Cortex of kidney (tissue), 1 donor: ENCODE results near the gene LGALS16.
"Not testable (repeated sequence)": the region's sequence is repeated elsewhere in the genome, so short reads cannot be mapped to it uniquely, and the experiment has no call there.

Experiments
- DNase-seq: peaks from one replicate; lab custom pipeline; 2025; lab: John Stamatoyannopoulos, UW

LGALS16 gene

GRCh38 chr19:39677961-39678889, 22.5 kb downstream of the LGALS16 start:
- no peak for DNase-seq

- no peak for DNase-seq
These were observed 23.5 kb downstream of the LGALS16 start for GRCh38 chr19:39679056-39679790.

GRCh38 chr19:39679791-39680168, 24.1 kb downstream of the LGALS16 start:
- DNase-seq, result no peak

- DNase-seq, result no peak
These were observed 24.9 kb downstream of the LGALS16 start for GRCh38 chr19:39680593-39680992.

GRCh38 chr19:39681416-39681815, 25.7 kb downstream of the LGALS16 start:
- no peak for DNase-seq

- DNase-seq, result no peak
These were observed 28.6 kb downstream of the LGALS16 start for GRCh38 chr19:39684267-39684666.

- DNase-seq, result no peak
These were observed 31.0 kb downstream of the LGALS16 start for GRCh38 chr19:39686739-39687138.

- DNase-seq, result not testable (repeated sequence)
These were observed 32.9 kb downstream of the LGALS16 start for GRCh38 chr19:39688637-39689036.

- DNase-seq, result no peak
These were observed 36.5 kb downstream of the LGALS16 start for GRCh38 chr19:39692166-39692565.

- DNase-seq, result no peak
These were observed 37.1 kb downstream of the LGALS16 start for GRCh38 chr19:39692822-39693221.

- DNase-seq, result no peak
These were observed 40.0 kb downstream of the LGALS16 start for GRCh38 chr19:39695759-39696158.

- DNase-seq, result no peak
These were observed 40.7 kb downstream of the LGALS16 start for GRCh38 chr19:39696387-39696786.

- DNase-seq, result no peak
These were observed 42.8 kb downstream of the LGALS16 start for GRCh38 chr19:39698535-39698934.

GRCh38 chr19:39701291-39701690, 45.6 kb downstream of the LGALS16 start:
- no peak for DNase-seq

- no peak for DNase-seq
These were observed 48.7 kb downstream of the LGALS16 start, which contains the start of gene LGALS14 for GRCh38 chr19:39704181-39705044. Gene LGALS14 (plus strand): TSS chr19:39704481. CDS start chr19:39704529, 48 bp downstream.

GRCh38 chr19:39705578-39706188, 50.0 kb downstream of the LGALS16 start:
- no peak for DNase-seq

GRCh38 chr19:39708594-39708993, 52.9 kb downstream of the LGALS16 start:
- DNase-seq, result no peak

GRCh38 chr19:39709026-39709872, 53.5 kb downstream of the LGALS16 start:
- DNase-seq, result no peak
